HG02763 (cell line): ENCODE data around the gene AKT1.
"Not testable (repeated sequence)": the region's sequence is repeated elsewhere in the genome, so short reads cannot be mapped to it uniquely, and the experiment has no call there.

ENCODE experiments used
- ATAC-seq: cut with Tn5 transposase; IDR thresholded peaks from one replicate; pipeline ENCODE4 v1.9.1; 2021; ENCODE audit warnings: mild to moderate bottlenecking, moderate library complexity; ENCODE audit not compliant: unreplicated experiment

The AKT1 gene

GRCh38 chr14:104794993-104795780 lies at the start of gene AKT1:
AKT1 (minus strand) TSS chr14:104795748; CDS start chr14:104792643, 3,105 bp downstream.
- ATAC-seq = peak; percentile 30

- ATAC-seq = no peak
These were observed 49.6 kb upstream of the AKT1 start for GRCh38 chr14:104845033-104845666.

- no peak for ATAC-seq
These were observed 48.9 kb upstream of the AKT1 start for GRCh38 chr14:104844306-104845032.

GRCh38 chr14:104843442-104844305 lies 48.1 kb upstream of the AKT1 start:
- ATAC-seq = no peak

GRCh38 chr14:104843006-104843405 lies 47.5 kb upstream of the AKT1 start:
- no peak for ATAC-seq

GRCh38 chr14:104841730-104842129 lies 46.2 kb upstream of the AKT1 start:
- ATAC-seq = no peak

GRCh38 chr14:104836171-104836935 lies 40.8 kb upstream of the AKT1 start:
- ATAC-seq = not testable (repeated sequence)

- no peak for ATAC-seq
These were observed 35.2 kb upstream of the AKT1 start for GRCh38 chr14:104830781-104831180.

GRCh38 chr14:104827177-104828055 lies 31.9 kb upstream of the AKT1 start:
- no peak for ATAC-seq

- ATAC-seq = no peak
These were observed 31.3 kb upstream of the AKT1 start for GRCh38 chr14:104826861-104827176.

GRCh38 chr14:104826189-104826860 lies 30.8 kb upstream of the AKT1 start:
- ATAC-seq = peak; percentile 82

GRCh38 chr14:104824353-104824997 lies 28.9 kb upstream of the AKT1 start:
- ATAC-seq = no peak

- no peak for ATAC-seq
These were observed 27.5 kb upstream of the AKT1 start for GRCh38 chr14:104822821-104823615.

GRCh38 chr14:104821971-104822608 lies 26.5 kb upstream of the AKT1 start:
- no peak for ATAC-seq

GRCh38 chr14:104821229-104821945 lies 25.8 kb upstream of the AKT1 start:
- ATAC-seq = no peak

- no peak for ATAC-seq
These were observed 25.2 kb upstream of the AKT1 start for GRCh38 chr14:104820669-104821228.
